Measurements from ENCODE around the gene SMCO2. TPM values are rescaled to one million over a fixed set of nuclear protein-coding genes. Genes with fewer than 3 reads are reported as not detected.

Gene SMCO2
- total RNA-seq, 1 experiment from 2014 or later = 0.20 TPM

GRCh38 chr12:27550653-27550975, 104.1 kb downstream of the SMCO2 start:
- H3K4me2 ChIP-seq (ENCODE audit: insufficient read depth, insufficient read length, low read length) = no peak overlapping the region

More at GRCh38 chr12:27550653-27550975, 104.1 kb downstream of the SMCO2 start:
- H3K18ac ChIP-seq (ENCODE audit: insufficient read length, low read depth, low read length) = no peak overlapping the region
- no peak overlapping the region for H3K4ac ChIP-seq (ENCODE audit: low read depth, low read length)
- no peak overlapping the region for H3T11ph ChIP-seq (ENCODE audit: low read length)
- no peak overlapping the region for H4K91ac ChIP-seq (ENCODE audit: insufficient read length, low read depth, low read length)
- H3K27me3 ChIP-seq (ENCODE audit: insufficient read depth, low read length) = no peaks in the 10 kb centered on the region
- no peak overlapping the region for H2BK20ac ChIP-seq (ENCODE audit: low read depth, low read length, poor library complexity, severe bottlenecking)
- no peak overlapping the region for H4K8ac ChIP-seq (replicated peaks; ENCODE audit: insufficient read length, low read depth, low read length)
- H2BK5ac ChIP-seq (ENCODE audit: insufficient read length, low read length) = no peak overlapping the region
- H4K20me1 ChIP-seq (ENCODE audit: control insufficient read depth, insufficient read depth, insufficient read length) = no peaks in the 10 kb centered on the region
- no peak overlapping the region for H2AK5ac ChIP-seq (ENCODE audit: insufficient read length, low read length)
- H2AFZ ChIP-seq (ENCODE audit: low read length) = no peak overlapping the region
- H2BK12ac ChIP-seq (ENCODE audit: insufficient read length, low read depth, low read length) = no peak overlapping the region
- no peaks in the 10 kb centered on the region for H3K23me2 ChIP-seq (ENCODE audit: insufficient read length, low read depth, low read length, poor library complexity, severe bottlenecking)
- no peak overlapping the region for H3K9ac ChIP-seq (ENCODE audit: extremely low read depth, insufficient read length, low read length)
- H3K27ac Mint-ChIP-seq = no peak overlapping the region
- no peak for TF ChIP-seq CTCF (conservative IDR thresholded peaks at IDR 0.05)
- no CpG with 5 or more reads among the region's 4 CpGs for WGBS (ENCODE audit: extremely low coverage, insufficient read length, low lambda C conversion rate)
- H3K27me3 Mint-ChIP-seq (ENCODE audit: low read depth) = peaks cover 1% of the 10 kb centered on the region; the same call in 1 of the 2 replicates
- no peak overlapping the region for H2BK120ac ChIP-seq (ENCODE audit: low read depth, low read length, poor library complexity, severe bottlenecking)
- DNase-seq = no peak
- H3K9me3 Mint-ChIP-seq = no peaks in the 10 kb centered on the region
- H3K4me1 Mint-ChIP-seq = peaks cover 28 to 42% of the 10 kb centered on the region in 2 experiments
- H3K36me3 Mint-ChIP-seq (ENCODE audit: insufficient read depth in 1 of 3, low read depth in 3 of 3) = no peaks in the 10 kb centered on the region
- no peaks in the 10 kb centered on the region for H3K9me3 ChIP-seq (ENCODE audit: control insufficient read depth, low read depth, low read length)
- H3K79me1 ChIP-seq (ENCODE audit: insufficient read depth, low read depth, low read length, poor library complexity, severe bottlenecking) = no peaks in the 10 kb centered on the region
- H3K79me2 ChIP-seq (ENCODE audit: insufficient read depth, low read length) = no peaks in the 10 kb centered on the region
- no peak overlapping the region for H2BK15ac ChIP-seq (ENCODE audit: low read depth, low read length)
- H3K56ac ChIP-seq (ENCODE audit: insufficient read length, low read depth, low read length) = no peak overlapping the region
- H3K27ac ChIP-seq (ENCODE audit: insufficient read length, low read depth, low read length) = no peak overlapping the region
- no peak overlapping the region for H4K5ac ChIP-seq (ENCODE audit: insufficient read length, low read depth, low read length)
- H3K14ac ChIP-seq (ENCODE audit: insufficient read depth, low read length) = no peak overlapping the region
- no peak overlapping the region for H3K4me3 Mint-ChIP-seq
- no peaks in the 10 kb centered on the region; the same call in 1 of the 2 replicates for H3K4me1 ChIP-seq (ENCODE audit: insufficient read depth, low read length)
- no peak overlapping the region for H3K23ac ChIP-seq (ENCODE audit: insufficient read length, low read depth, low read length)
